ENCODE measurements around the gene GNG7. TPM values are rescaled to one million over a fixed set of nuclear protein-coding genes. Genes with fewer than 3 reads are reported as not detected.

Gene GNG7
- total and polyA plus RNA-seq, 10 of the 15 experiments (the other 5 are each of a cell fraction or from before 2014, with no cell fraction given): 1.9 to 13.6 (median 6.5) TPM

- Histone ChIP-seq H3K4me3 (no peak overlapping the region), H2AFZ (ENCODE audit: control insufficient read depth, low read depth, low read length) (no peak overlapping the region), H3K9me3 (replicated peaks; ENCODE audit: control insufficient read depth, insufficient read depth, low read length) (no peaks in the 10 kb centered on the region), H3K4me1 (ENCODE audit: control insufficient read depth, insufficient read depth, low read length) (peaks cover 29% of the 10 kb centered on the region), H3K27me3 (replicated peaks in 1 of 2; ENCODE audit: control insufficient read depth in 2 of 2, insufficient read depth in 2 of 2, low read length in 1 of 2) (no peaks in the 10 kb centered on the region), H3K9ac (ENCODE audit: control insufficient read depth, insufficient read depth, low read length) (no peak overlapping the region), H3K4me2 (ENCODE audit: control insufficient read depth, insufficient read depth) (no peak overlapping the region), H3K79me2 (ENCODE audit: control insufficient read depth, insufficient read depth, low read length) (no peaks in the 10 kb centered on the region; the same call in 1 of the 2 replicates), H3K36me3 (ENCODE audit: control insufficient read depth in 2 of 2, insufficient read depth in 2 of 2, low read length in 1 of 2) (no peaks in the 10 kb centered on the region; a peak in 1 of 4 replicates), H3K27ac (ENCODE audit: control insufficient read depth, insufficient read depth) (no peak overlapping the region), H4K20me1 (ENCODE audit: control insufficient read depth, insufficient read depth) (no peaks in the 10 kb centered on the region)
- in situ Hi-C loops (cut with MboI): no loop called here
- CTCF ChIA-PET: no interaction called here
- DNase-seq (ENCODE audit: low read depth, low spot score) (no peak), ATAC-seq (no peak), FAIRE-seq (no peak)
- BruUV-seq (replicated peaks): no TSS peak
- RAD21 ChIA-PET (ENCODE audit: unreplicated experiment): interaction anchor here (1.0 kb wide), 1 partner anchor 12 kb away, joined by 3 read pairs; no protein-coding TSS in a partner anchor
- intact Hi-C loops (cut with micrococcal nuclease; ENCODE audit: unreplicated experiment): no loop called here
- SMC1A ChIA-PET (ENCODE audit: uncharacterized antibody, unreplicated experiment): interaction anchor here (4.0 kb wide), 1 partner anchor 7 kb away, joined by 22 read pairs; no protein-coding TSS in a partner anchor
- POLR2A ChIA-PET: no interaction called here
- WGBS (ENCODE audit: insufficient coverage, insufficient replicate concordance, low lambda C conversion rate, missing lambda C conversion rate): 97% methylated on average over 35 of the region's 35 CpGs
- TF ChIP-seq RBBP5 (conservative IDR thresholded peaks at IDR 0.05) (no peak), NFYA (IDR thresholded peaks at IDR 0.05; ENCODE audit: borderline replicate concordance, low read depth, low read length) (no peak), TCF7 (IDR thresholded peaks at IDR 0.05; ENCODE audit: borderline replicate concordance) (no peak), CBX5 (IDR thresholded peaks at IDR 0.05; ENCODE audit: low read depth) (no peak), NFIC (IDR thresholded peaks at IDR 0.05; ENCODE audit: low read depth, low read length) (no peak), HSF1 (IDR thresholded peaks at IDR 0.05; ENCODE audit: low read depth, low read length) (no peak), MEF2B (IDR thresholded peaks at IDR 0.05; ENCODE audit: partially characterized antibody, poor library complexity, severe bottlenecking) (no peak), JUND (IDR thresholded peaks at IDR 0.05; ENCODE audit: low read depth, low read length) (no peak), TAF1 (IDR thresholded peaks at IDR 0.05; ENCODE audit: borderline replicate concordance, low read depth, low read length) (no peak), E2F8 (IDR thresholded peaks at IDR 0.05; ENCODE audit: low read depth, partially characterized antibody) (no peak), ESRRA (IDR thresholded peaks at IDR 0.05; ENCODE audit: low read length) (no peak), BRCA1 (IDR thresholded peaks at IDR 0.05; ENCODE audit: low read depth, low read length) (no peak), KAT2A (conservative IDR thresholded peaks at IDR 0.05; ENCODE audit: control insufficient read depth, low read depth, low read length) (no peak), YBX1 (IDR thresholded peaks at IDR 0.05) (no peak), IKZF1 (conservative IDR thresholded peaks at IDR 0.05) (no peak), RB1 (IDR thresholded peaks at IDR 0.05; ENCODE audit: borderline replicate concordance) (no peak), RFX5 (IDR thresholded peaks at IDR 0.05; ENCODE audit: low read depth, low read length) (no peak), SMC3 (IDR thresholded peaks at IDR 0.05; ENCODE audit: borderline replicate concordance, low read length) (no peak)
- TF ChIP-seq, protein P1, sequence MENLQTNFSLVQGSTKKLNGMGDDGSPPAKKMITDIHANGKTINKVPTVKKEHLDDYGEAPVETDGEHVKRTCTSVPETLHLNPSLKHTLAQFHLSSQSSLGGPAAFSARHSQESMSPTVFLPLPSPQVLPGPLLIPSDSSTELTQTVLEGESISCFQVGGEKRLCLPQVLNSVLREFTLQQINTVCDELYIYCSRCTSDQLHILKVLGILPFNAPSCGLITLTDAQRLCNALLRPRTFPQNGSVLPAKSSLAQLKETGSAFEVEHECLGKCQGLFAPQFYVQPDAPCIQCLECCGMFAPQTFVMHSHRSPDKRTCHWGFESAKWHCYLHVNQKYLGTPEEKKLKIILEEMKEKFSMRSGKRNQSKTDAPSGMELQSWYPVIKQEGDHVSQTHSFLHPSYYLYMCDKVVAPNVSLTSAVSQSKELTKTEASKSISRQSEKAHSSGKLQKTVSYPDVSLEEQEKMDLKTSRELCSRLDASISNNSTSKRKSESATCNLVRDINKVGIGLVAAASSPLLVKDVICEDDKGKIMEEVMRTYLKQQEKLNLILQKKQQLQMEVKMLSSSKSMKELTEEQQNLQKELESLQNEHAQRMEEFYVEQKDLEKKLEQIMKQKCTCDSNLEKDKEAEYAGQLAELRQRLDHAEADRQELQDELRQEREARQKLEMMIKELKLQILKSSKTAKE (IDR thresholded peaks at IDR 0.05; ENCODE audit: low read depth, poor library complexity, severe bottlenecking): no peak
These were observed 161.6 kb downstream of the GNG7 start for GRCh38 chr19:2540646-2541454.

Measured in GM12878 (cell line).